Activated naive CD4-positive, alpha-beta T cell treated with anti-CD3 and anti-CD28 coated beads, Interleukin-2, amount 10 ng/mL, durations not matched to agents 7 days and 5 days (primary cell): ENCODE results near the gene MAD2L1BP.
"Not testable (repeated sequence)": the region's sequence is repeated elsewhere in the genome, so short reads cannot be mapped to it uniquely, and the experiment has no call there.

ENCODE experiments used
- CTCF ChIA-PET: fragments of 350-600 bp; sonication (Branson Sonifier 250); formaldehyde crosslinking; loops from one replicate; lab custom pipeline; 2021; ENCODE audit warnings: antibody characterized with exemption; lab: Charles Lee
- DNase-seq: peaks from one replicate; pipeline ENCODE4 v3.0.0-alpha.2; 2020
- H3K27ac Mint-ChIP-seq: one replicate; pipeline ENCODE4 v1.8.0; 2021; ENCODE audit warnings: mild to moderate bottlenecking, moderate library complexity, mixed read lengths
- H3K27me3 Mint-ChIP-seq: one replicate; pipeline ENCODE4 v1.8.0; 2021; ENCODE audit warnings: mild to moderate bottlenecking, mixed read lengths
- H3K36me3 Mint-ChIP-seq: one replicate; pipeline ENCODE4 v1.8.0; 2021; ENCODE audit warnings: mixed read lengths
- H3K4me1 Mint-ChIP-seq: one replicate; pipeline ENCODE4 v1.8.0; 2021; ENCODE audit warnings: mixed read lengths
- H3K4me3 Mint-ChIP-seq: one replicate; pipeline ENCODE4 v1.8.0; 2021; ENCODE audit warnings: mild to moderate bottlenecking, moderate library complexity, mixed read lengths
- H3K9me3 Mint-ChIP-seq: one replicate; pipeline ENCODE4 v1.8.0; 2021; ENCODE audit warnings: mixed read lengths

Gene MAD2L1BP

DNA sequence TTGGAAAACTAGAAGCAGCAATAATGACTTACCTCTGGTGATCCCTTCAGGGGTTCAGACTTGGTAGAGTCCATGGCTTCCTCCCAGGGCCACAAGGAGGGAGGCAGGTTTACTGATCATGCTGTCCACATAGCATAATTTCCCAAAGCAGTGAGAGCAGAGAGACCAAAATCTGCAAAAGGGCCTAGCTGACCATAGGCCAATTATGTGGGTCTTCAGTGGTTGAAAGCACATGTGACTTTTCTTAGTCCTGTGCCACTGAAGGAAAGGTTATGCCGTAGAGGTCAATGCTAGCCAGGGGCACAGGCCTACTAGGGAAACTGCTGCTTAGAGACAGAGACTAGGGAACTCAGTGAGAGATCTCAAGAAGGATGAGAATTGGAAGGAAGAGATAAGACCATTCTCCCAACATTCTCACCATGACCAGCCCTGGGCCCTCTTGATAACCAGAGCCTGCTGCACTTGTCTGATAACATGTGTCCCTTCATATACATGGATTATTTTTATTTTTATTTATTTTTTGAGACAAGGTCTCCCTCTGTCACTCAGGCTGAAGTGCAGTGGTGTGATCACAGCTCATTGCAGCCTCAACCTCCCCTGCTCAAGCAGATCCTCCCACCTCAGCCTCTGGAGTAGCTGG is 4.5 kb upstream of the MAD2L1BP start:
- Mint-ChIP-seq H3K4me3 (peak overlapping the region; percentile 53), H3K27ac (peak overlapping the region; percentile 75), H3K4me1 (peaks cover 55% of the 10 kb centered on the region), H3K27me3 (peaks cover 6% of the 10 kb centered on the region), H3K9me3 (no peaks in the 10 kb centered on the region), H3K36me3 (peaks cover 22% of the 10 kb centered on the region)
- CTCF ChIA-PET: interaction anchor here (2.4 kb wide), 1 partner anchor 23 kb away, joined by 9 read pairs; no protein-coding TSS in a partner anchor
- DNase-seq: no peak

DNA sequence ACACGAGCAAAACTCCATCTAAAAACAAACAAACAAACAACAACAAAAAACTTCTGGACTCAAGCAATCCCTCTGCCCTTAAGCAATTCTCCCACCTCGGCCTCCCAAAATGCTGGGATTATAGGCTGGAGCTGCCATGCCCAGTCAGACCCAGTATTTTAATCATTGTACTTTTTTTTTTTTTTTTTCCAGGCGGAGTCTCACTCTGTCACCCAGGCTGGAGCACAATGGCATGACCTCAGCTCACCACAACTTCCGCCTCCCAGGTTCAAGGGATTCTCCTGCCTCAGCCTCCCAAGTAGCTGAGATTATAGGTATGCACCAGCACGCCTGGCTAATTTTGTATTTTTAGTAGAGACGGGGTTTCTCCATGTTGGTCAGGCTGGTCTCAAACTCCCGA is 2.6 kb upstream of the MAD2L1BP start:
- CTCF ChIA-PET, H3K9me3 Mint-ChIP-seq, H3K27me3 Mint-ChIP-seq, H3K4me3 Mint-ChIP-seq, DNase-seq, H3K27ac Mint-ChIP-seq: not testable (repeated sequence)
- Mint-ChIP-seq H3K36me3 (peaks cover 22% of the 10 kb centered on the region), H3K4me1 (peaks cover 51% of the 10 kb centered on the region)

DNA sequence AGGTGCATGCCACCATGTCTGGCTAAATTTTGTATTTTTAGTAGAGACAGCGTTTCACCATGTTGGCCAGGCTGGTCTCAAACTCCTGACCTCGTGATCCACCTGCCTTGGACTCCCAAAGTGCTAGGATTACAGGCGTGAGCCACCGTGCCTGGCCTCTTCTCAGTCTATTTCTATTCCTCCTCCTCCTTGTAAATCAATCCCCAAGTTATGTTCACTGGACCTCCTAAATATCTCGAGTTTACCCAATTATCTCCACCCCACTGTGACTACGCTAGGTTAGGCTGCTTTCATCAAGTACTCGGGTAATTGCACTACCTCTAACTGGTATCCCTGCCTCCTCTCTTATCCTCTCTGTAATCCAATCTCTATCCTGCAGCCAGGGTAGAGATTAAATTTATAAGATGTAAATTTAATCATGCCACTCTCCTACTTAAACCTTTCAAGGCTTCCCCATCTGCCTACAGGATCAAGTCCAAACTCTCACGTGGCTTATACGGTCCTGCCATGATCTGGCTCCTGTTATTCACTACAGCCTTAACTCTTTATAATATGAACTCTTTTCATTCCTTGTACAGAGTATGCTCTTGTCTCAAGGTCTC is 837 bp upstream of the MAD2L1BP start:
- H3K36me3 Mint-ChIP-seq: peaks cover 25% of the 10 kb centered on the region
- CTCF ChIA-PET: interaction anchor here (2.1 kb wide), 1 partner anchor 26 kb away, joined by 8 read pairs; no protein-coding TSS in a partner anchor
- DNase-seq: no peak
- H3K9me3 Mint-ChIP-seq: no peaks in the 10 kb centered on the region
- H3K27me3 Mint-ChIP-seq: peaks cover 6% of the 10 kb centered on the region
- H3K4me1 Mint-ChIP-seq: peaks cover 51% of the 10 kb centered on the region
- peak overlapping the region; percentile 92 for H3K4me3 Mint-ChIP-seq
- peak overlapping the region; percentile 96 for H3K27ac Mint-ChIP-seq

DNA sequence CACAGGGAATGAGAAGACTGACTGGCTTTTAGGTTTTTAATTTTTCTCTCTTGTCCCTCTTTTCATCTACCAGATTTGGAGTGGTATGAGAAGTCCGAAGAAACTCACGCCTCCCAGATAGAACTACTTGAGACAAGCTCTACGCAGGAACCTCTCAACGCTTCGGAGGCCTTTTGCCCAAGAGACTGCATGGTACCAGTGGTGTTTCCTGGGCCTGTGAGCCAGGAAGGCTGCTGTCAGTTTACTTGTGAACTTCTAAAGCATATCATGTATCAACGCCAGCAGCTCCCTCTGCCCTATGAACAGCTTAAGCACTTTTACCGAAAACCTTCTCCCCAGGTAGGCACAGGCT is 644 bp downstream of the MAD2L1BP start:
- peaks cover 50% of the 10 kb centered on the region for H3K4me1 Mint-ChIP-seq
- H3K4me3 Mint-ChIP-seq: peak overlapping the region; percentile 92
- H3K27ac Mint-ChIP-seq: peak overlapping the region; percentile 96
- DNase-seq: peak; percentile 54
- H3K36me3 Mint-ChIP-seq: peaks cover 36% of the 10 kb centered on the region
- H3K9me3 Mint-ChIP-seq: no peaks in the 10 kb centered on the region
- peaks cover 6% of the 10 kb centered on the region for H3K27me3 Mint-ChIP-seq
- CTCF ChIA-PET: interaction anchor here (0.7 to 2.1 kb wide), 5 partner anchors 28 to 621 kb away, joined by 3 to 8 read pairs (median 3); partner anchors contain the start of gene SLC35B2

DNA sequence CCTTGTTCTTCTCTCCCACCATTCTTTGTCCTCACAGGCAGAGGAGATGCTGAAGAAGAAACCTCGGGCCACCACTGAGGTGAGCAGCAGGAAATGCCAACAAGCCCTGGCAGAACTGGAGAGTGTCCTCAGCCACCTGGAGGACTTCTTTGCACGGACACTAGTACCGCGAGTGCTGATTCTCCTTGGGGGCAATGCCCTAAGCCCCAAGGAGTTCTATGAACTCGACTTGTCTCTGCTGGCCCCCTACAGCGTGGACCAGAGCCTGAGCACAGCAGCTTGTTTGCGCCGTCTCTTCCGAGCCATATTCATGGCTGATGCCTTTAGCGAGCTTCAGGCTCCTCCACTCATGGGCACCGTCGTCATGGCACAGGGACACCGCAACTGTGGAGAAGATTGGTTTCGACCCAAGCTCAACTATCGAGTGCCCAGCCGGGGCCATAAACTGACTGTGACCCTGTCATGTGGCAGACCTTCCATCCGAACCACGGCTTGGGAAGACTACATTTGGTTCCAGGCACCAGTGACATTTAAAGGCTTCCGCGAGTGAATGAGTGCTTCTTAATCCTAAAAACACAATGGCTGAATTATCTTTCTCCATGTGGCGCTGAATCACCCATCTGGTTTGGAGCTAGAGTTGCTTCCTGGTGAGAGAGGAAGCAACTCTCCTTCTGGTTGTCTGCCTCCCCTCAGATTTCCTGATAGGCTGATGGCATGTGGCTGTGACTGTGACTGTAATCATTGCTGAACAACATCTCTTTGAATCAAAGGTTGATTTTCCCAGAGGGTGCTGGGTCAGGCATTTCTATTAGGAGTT is 4.6 kb downstream of the MAD2L1BP start:
- H3K36me3 Mint-ChIP-seq: peaks cover 45% of the 10 kb centered on the region
- H3K27ac Mint-ChIP-seq: no peak overlapping the region
- CTCF ChIA-PET: interaction anchor here (1.1 kb wide), 1 partner anchor 673 kb away, joined by 3 read pairs; the partner anchor contains the start of gene AARS2
- peaks cover 6% of the 10 kb centered on the region for H3K27me3 Mint-ChIP-seq
- H3K9me3 Mint-ChIP-seq: no peaks in the 10 kb centered on the region
- no peak for DNase-seq
- peaks cover 50% of the 10 kb centered on the region for H3K4me1 Mint-ChIP-seq
- H3K4me3 Mint-ChIP-seq: no peak overlapping the region

DNA sequence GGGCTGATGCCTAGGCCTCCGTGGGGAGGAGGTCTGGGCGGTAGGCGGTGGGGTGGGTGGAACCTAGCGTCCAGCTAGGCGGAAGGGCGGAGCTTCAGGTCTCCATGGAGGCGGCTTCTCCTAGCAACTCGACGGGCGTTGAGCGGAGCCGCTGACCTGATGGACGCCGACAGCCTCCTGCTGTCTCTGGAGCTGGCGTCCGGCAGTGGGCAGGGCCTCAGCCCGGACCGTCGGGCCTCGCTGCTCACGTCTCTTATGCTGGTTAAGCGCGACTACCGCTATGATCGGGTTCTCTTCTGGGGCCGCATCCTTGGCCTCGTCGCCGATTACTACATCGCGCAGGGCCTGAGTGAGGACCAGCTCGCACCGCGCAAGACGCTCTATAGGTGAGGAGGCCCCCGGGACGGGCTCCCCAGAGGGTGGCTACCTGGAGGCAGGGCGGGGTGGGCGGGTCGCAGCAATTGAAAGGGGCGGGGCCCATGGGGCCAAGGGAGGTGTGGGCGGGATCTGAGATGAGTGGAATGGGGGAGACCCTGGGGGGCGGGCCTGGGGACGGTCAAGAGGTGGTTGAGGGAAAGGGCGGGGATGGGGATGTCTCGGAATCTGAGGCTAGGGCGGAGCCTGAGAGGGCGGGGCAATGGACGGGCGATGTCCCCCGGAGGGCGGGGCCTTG is 9.4 kb downstream of the MAD2L1BP start, which contains the start of gene RSPH9:
Gene RSPH9 (plus strand): TSS at position 97 of the 673 bp plus-strand sequence. CDS start 63 bp downstream, at position 160.
- Mint-ChIP-seq H3K27ac (peak within 1 kb of the TSS; percentile 50), H3K36me3 (peaks cover 20% of the 10 kb centered on the region), H3K4me3 (peak within 1 kb of the TSS; percentile 65), H3K9me3 (no peaks in the 10 kb centered on the region), H3K27me3 (peaks cover 8% of the 10 kb centered on the region), H3K4me1 (peaks cover 22% of the 10 kb centered on the region)
- peak; percentile 79 for DNase-seq
- CTCF ChIA-PET: interaction anchor here (1.0 to 2.8 kb wide), 4 partner anchors 9 to 434 kb away, joined by 3 to 12 read pairs (median 4); no protein-coding TSS in a partner anchor

DNA sequence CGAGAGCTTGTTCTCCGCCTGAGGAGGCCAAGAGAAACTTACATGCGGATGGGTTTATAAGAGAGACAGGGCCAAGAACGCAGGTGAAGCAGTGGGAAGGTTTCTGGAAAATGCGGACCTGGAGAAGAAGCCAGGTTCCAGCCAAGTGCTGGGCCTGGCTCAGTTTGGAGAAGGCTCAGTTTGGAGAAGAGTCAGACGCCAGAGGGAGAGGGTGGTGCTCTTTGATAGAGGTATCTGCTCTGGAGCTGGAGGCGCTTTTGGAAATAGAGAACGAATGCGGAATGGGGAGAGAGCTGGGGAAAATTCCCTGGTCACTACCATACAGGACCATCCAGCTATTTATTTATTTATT is 9.9 kb downstream of the MAD2L1BP start:
- peaks cover 15% of the 10 kb centered on the region for H3K36me3 Mint-ChIP-seq
- no peaks in the 10 kb centered on the region for H3K9me3 Mint-ChIP-seq
- CTCF ChIA-PET: interaction anchor here (1.0 to 2.8 kb wide), 4 partner anchors 8 to 434 kb away, joined by 3 to 12 read pairs (median 4); no protein-coding TSS in a partner anchor
- H3K27me3 Mint-ChIP-seq: peaks cover 8% of the 10 kb centered on the region
- peak overlapping the region; percentile 50 for H3K27ac Mint-ChIP-seq
- peak overlapping the region; percentile 65 for H3K4me3 Mint-ChIP-seq
- peaks cover 16% of the 10 kb centered on the region for H3K4me1 Mint-ChIP-seq
- no peak for DNase-seq

DNA sequence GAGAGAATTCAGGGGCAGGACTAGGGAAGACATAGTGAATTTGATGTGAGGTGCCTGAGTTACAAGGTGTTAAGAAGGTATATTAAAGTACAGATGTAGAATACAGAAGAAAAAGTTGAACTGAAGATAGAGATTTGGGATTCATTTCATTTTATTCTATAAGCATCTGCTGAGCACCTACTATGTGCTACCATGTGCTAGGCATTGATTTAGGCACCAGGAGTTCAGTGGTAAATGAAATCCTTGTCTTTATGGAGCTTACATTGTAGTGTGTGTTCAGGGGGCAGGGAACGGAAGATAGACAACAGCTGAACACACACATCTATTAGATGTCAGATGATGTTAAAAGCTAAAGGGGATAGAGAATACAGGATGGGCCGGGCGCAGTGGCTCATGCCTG is 12.0 kb downstream of the MAD2L1BP start:
- H3K27me3 Mint-ChIP-seq: peaks cover 8% of the 10 kb centered on the region
- no peak overlapping the region for H3K4me3 Mint-ChIP-seq
- CTCF ChIA-PET: interaction anchor here (1.2 to 1.4 kb wide), 2 partner anchors 20 to 524 kb away, joined by 3 to 5 read pairs; no protein-coding TSS in a partner anchor

DNA sequence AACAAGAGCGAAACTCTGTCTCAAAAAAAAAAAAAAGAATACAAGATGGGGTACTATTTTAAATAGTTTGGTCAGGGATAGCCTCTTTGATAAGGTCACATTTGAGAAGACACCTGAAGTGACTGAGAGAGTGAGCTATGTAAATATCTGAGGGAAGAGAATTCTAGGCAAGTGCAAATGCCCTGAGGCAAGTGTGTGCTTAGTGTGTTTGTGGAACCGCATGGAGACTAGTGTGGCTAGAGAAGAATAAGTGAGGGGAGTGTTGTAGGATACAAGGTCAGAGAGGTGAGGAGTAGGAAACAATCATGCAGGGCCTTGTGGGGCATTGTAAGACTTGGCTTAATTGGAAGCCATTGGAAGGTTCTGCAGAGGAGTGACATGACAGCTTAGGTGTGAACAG is 12.6 kb downstream of the MAD2L1BP start:
- Mint-ChIP-seq H3K36me3 (no peaks in the 10 kb centered on the region), H3K4me3 (no peak overlapping the region), H3K27ac (no peak overlapping the region), H3K9me3 (no peaks in the 10 kb centered on the region), H3K27me3 (peaks cover 8% of the 10 kb centered on the region), H3K4me1 (peaks cover 12% of the 10 kb centered on the region)
- DNase-seq: no peak
- CTCF ChIA-PET: interaction anchor here (1.4 kb wide), 1 partner anchor 19 kb away, joined by 5 read pairs; no protein-coding TSS in a partner anchor

More for the DNA sequence above, 12.0 kb downstream of the MAD2L1BP start:
- Mint-ChIP-seq H3K4me1 (peaks cover 12% of the 10 kb centered on the region), H3K27ac (no peak overlapping the region), H3K36me3 (peaks cover 3% of the 10 kb centered on the region), H3K9me3 (no peaks in the 10 kb centered on the region)
- DNase-seq: no peak

DNA sequence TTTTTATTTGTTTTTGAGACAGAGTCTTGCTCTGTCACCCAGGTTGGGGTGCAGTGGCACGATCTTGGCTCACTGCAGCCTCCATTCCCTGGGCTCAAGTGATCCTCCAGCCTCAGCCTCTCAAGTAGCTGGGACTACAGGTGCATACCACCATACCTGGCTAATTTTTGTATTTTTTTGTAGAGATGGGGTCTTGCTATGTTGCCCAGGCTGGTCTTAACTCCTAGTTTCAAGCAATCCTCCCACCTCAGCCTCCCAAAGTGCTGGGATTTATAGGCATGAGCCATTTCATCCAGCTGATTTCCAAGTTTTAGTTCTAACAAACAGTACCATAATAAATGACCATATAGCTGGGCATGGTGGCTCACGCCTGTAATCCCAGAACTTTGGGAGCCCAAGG is 17.2 kb downstream of the MAD2L1BP start:
- not testable (repeated sequence) for H3K4me3 Mint-ChIP-seq, H3K4me1 Mint-ChIP-seq, H3K9me3 Mint-ChIP-seq, H3K36me3 Mint-ChIP-seq, H3K27ac Mint-ChIP-seq, DNase-seq
- CTCF ChIA-PET: interaction anchor here (1.9 to 3.3 kb wide), 2 partner anchors 7 to 14 kb away, joined by 4 to 27 read pairs; no protein-coding TSS in a partner anchor
- H3K27me3 Mint-ChIP-seq: peaks cover 15% of the 10 kb centered on the region

DNA sequence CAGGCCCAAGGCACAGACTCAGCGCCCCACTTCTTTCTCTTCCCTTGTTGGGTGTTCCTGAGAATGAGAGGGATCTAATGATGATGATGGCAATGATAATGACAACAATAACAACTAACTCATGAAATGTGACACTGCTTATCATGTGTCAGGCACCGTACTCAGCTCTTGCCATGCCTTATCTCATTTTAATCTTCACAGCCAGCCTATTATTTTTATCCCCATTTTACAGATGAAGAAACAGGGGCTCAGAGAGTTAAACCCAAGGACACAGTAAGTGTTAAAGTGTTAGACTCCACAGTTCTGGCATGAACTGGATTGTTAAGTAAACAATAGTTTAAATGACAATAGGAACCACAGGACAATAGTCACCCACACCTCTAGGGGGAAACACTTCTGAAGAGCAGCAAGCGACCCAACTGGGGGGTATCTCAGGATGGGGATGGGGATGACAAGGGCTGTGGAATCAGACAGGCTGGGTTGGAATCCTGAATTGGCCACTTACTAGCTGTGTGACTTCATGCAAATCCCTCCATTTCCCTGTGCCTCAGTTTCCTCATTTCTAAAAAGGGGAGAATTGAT is 21.7 kb downstream of the MAD2L1BP start:
- no peak for DNase-seq
- Mint-ChIP-seq H3K4me1 (peaks cover 15% of the 10 kb centered on the region), H3K27ac (no peak overlapping the region), H3K27me3 (peaks cover 11% of the 10 kb centered on the region), H3K36me3 (no peaks in the 10 kb centered on the region), H3K9me3 (peaks cover 2% of the 10 kb centered on the region), H3K4me3 (no peak overlapping the region)
- CTCF ChIA-PET: interaction anchor here (1.4 to 1.6 kb wide), 2 partner anchors 10 to 11 kb away, joined by 4 to 7 read pairs; no protein-coding TSS in a partner anchor

DNA sequence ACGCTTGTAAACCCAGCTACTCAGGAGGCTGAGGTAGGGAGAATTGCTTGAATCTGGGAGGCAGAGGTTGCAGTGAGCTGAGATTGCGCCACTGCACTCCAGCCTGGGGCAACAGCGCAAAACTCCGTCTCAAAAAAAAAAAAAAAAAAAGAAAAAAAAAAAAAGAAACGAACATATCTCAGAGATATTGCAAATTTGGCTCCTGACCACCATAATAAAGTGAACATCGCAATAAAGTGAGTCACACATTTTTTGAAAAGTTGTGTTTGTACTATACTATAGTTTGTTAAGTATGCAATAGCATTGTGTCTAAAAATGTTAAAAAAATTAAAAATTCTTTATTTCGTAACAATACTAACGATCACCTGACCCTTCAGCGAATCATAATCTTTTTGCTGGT is 22.5 kb downstream of the MAD2L1BP start:
- Mint-ChIP-seq H3K27ac (no peak overlapping the region), H3K36me3 (no peaks in the 10 kb centered on the region), H3K4me1 (peaks cover 18% of the 10 kb centered on the region), H3K4me3 (no peak overlapping the region), H3K27me3 (peaks cover 11% of the 10 kb centered on the region), H3K9me3 (peaks cover 2% of the 10 kb centered on the region)
- DNase-seq: no peak
- CTCF ChIA-PET: no interaction called here

DNA sequence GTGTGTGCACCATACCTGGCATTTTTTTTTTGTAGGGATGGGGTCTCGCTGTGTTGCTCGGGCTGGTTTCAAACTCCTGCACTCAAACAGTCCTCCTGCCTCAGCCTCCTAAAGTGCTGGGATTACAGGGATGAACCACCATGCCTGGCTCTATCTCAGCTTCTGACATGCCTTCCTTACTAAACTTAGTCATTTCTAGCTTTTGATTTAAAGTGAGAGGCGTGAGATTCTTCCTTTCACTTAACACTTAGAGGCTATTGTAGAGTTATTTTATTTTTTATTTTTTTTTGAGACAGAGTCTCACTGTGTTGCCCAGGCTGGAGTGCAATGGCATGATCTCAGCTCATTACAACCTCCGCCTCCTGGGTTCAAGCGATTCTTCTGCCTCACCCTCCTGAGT is 27.3 kb downstream of the MAD2L1BP start:
- not testable (repeated sequence) for H3K36me3 Mint-ChIP-seq, H3K4me3 Mint-ChIP-seq, H3K9me3 Mint-ChIP-seq, H3K27ac Mint-ChIP-seq, DNase-seq
- H3K27me3 Mint-ChIP-seq: peaks cover 16% of the 10 kb centered on the region
- H3K4me1 Mint-ChIP-seq: peaks cover 29% of the 10 kb centered on the region
- CTCF ChIA-PET: interaction anchor here (1.2 to 1.3 kb wide), 2 partner anchors 33 to 96 kb away, joined by 3 read pairs; no protein-coding TSS in a partner anchor
